NB4 (cell line): ENCODE measurements around the gene ACOX3.

Experiments used
- MYC ChIP-seq: IDR thresholded peaks from 2 replicates; pipeline ENCODE4 v1.6.1; 2011; ENCODE audit warnings: low read depth, low read length
- POLR2A ChIP-seq: IDR thresholded peaks from 2 replicates; pipeline ENCODE4 v1.6.1; 2011; ENCODE audit warnings: mild to moderate bottlenecking; ENCODE audit not compliant: insufficient read length; ENCODE audit errors: extremely low read depth
- TF ChIP-seq, protein P1 (sequence below): IDR thresholded peaks from one replicate; pipeline ENCODE4 v1.5.1; 2012; ENCODE audit warnings: low read depth, low read length
- TF ChIP-seq, protein P2 (sequence below): IDR thresholded peaks from 2 replicates; pipeline ENCODE4 v1.6.1; 2011; ENCODE audit warnings: low read depth, low read length

DNA sequence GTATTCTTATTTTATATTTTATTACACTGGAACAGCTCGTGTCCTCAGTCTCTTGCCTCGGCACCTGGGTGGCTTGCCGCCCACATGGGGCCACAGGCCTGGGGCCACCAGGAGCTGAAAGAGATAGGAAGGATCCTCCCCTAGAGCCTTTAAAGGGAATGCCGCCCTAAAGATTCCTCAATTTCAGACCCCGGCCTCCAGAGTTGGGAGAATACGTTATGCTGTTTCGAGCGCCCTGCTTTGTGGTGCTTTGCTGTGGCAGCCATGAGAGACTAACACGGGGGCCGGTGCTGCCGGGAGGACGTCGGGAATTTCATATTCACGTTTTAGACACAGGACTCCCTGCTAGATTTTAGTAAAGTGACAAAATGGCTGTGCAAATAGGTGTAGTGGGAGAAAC is 33.2 kb downstream of the ACOX3 start:
- TF ChIP-seq, protein P1, sequence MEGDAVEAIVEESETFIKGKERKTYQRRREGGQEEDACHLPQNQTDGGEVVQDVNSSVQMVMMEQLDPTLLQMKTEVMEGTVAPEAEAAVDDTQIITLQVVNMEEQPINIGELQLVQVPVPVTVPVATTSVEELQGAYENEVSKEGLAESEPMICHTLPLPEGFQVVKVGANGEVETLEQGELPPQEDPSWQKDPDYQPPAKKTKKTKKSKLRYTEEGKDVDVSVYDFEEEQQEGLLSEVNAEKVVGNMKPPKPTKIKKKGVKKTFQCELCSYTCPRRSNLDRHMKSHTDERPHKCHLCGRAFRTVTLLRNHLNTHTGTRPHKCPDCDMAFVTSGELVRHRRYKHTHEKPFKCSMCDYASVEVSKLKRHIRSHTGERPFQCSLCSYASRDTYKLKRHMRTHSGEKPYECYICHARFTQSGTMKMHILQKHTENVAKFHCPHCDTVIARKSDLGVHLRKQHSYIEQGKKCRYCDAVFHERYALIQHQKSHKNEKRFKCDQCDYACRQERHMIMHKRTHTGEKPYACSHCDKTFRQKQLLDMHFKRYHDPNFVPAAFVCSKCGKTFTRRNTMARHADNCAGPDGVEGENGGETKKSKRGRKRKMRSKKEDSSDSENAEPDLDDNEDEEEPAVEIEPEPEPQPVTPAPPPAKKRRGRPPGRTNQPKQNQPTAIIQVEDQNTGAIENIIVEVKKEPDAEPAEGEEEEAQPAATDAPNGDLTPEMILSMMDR: no peak
- TF ChIP-seq POLR2A (no peak), MYC (no peak)
- TF ChIP-seq, protein P2, sequence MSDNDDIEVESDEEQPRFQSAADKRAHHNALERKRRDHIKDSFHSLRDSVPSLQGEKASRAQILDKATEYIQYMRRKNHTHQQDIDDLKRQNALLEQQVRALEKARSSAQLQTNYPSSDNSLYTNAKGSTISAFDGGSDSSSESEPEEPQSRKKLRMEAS: no peak
